Brain microvascular endothelial cell (primary cell): ENCODE data around the gene RASGRF1.

Experiments used
- DNase-seq: peaks from one replicate; pipeline ENCODE4 v3.0.0-alpha.2; 2020
- H3K27ac ChIP-seq: fragments of 250-450 bp; sonication (Bioruptor Pico); 2 replicates; pipeline ENCODE4 v1.5.1; 2020; ENCODE audit warnings: mild to moderate bottlenecking, moderate library complexity
- H3K27me3 ChIP-seq: fragments of 250-450 bp; sonication (Bioruptor Pico); replicated peaks from 2 replicates; pipeline ENCODE4 v1.5.1; 2020; ENCODE audit warnings: mild to moderate bottlenecking
- H3K36me3 ChIP-seq: fragments of 250-450 bp; sonication (Bioruptor Pico); replicated peaks from 2 replicates; pipeline ENCODE4 v1.5.1; 2020; ENCODE audit warnings: mild to moderate bottlenecking
- H3K4me3 ChIP-seq: 2 replicates; pipeline ENCODE4 v1.5.1; 2011; ENCODE audit warnings: low read depth, mild to moderate bottlenecking, control low read depth, low read length, moderate library complexity
- CTCF ChIP-seq: IDR thresholded peaks from 2 replicates; pipeline ENCODE4 v1.5.1; 2011; ENCODE audit warnings: low read depth, mild to moderate bottlenecking, moderate library complexity, low read length, control low read depth, inconsistent platforms; ENCODE audit errors: missing control alignments
- in situ Hi-C: cut with HindIII; loops from 2 replicates; pipeline ENCODE4 v1.10.0; 2017; ENCODE audit warnings: low sequenced_read_pairs, low pct_ligation_motif_present

Gene RASGRF1

DNA sequence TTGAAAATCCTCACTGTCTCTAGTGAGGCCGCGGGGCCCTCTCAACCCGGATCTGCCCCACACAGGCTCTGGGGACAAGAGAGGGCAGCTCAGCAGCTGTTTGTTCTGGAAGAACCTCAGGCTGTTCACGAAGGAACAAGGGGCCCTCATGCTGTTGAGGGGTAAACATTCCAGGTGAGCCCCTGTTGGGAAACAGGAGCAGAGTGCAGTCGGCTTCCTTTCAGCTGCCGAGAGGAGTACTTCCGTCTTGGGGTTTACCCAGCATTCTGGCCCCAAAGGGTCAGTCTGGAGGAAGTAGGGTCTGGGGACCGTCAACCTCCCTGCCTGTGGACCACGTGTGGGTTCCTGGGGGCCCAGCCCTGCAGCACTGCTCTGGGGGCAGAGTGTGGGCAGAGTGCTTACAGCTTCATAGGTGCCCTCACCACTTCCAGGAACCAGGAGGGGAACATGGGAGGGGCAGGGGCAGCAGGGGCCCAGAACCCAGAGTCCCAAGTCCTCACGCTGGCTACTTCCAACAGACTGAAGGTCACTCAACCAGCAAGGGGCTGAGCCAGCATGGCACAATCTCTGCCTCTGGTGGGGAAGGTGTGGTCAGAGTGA, 96.5 kb downstream of the RASGRF1 start:
- TF ChIP-seq CTCF, result no peak
- Histone ChIP-seq H3K36me3 (no peaks in the 10 kb centered on the region), H3K27me3 (no peaks in the 10 kb centered on the region), H3K27ac (no peak overlapping the region), H3K4me3 (no peak overlapping the region)
- in situ Hi-C loops, result no loop called here
- no peak for DNase-seq

- Histone ChIP-seq H3K27ac (no peak overlapping the region), H3K36me3 (no peaks in the 10 kb centered on the region), H3K4me3 (no peak overlapping the region), H3K27me3 (no peaks in the 10 kb centered on the region)
- in situ Hi-C loops, result no loop called here
- no peak for TF ChIP-seq CTCF
- no peak for DNase-seq
Observed at GRCh38 chr15:78993257-78993930, 97.2 kb downstream of the RASGRF1 start.

DNA sequence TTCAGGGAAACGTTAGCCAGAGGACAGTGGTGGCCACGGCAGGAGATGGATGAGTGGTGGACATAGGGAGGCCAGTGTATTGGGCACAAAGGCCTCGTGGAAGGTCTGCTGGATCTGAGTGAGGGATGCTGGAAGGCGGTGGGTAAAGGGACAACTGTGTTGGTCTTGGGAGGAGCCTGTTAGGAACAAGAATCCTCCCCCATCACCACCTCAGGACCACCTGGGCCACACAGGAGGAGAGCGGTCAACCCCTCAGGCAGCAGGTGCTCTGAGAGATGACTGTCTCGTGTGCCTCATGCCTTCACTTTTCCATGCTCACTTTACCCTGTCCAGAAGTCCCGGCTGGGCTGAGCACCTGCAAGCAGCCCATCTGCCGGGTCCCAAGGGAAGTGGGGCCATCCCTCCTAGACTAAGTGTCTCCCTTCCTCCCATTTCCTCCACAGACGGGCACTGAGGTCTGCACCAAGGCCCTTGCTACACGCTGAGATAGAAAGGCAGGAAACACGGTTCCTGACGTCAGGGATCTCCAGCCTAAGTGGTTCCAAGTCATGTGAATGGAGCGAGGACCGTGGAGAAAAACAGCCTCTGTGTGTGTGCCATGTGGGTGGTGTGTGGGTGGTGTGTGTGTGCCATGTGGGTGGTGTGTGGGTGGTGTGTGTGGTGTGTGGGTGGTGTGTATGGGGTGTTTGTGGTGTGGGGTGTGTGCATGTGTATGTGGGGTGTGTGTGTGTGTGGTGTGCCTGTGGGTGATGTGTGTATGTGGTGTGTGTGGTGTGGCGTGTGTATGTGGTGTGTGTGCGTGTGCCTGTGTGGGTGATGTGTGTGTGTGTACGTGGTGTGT, 97.9 kb downstream of the RASGRF1 start:
- no peaks in the 10 kb centered on the region for H3K36me3 ChIP-seq
- H3K27me3 ChIP-seq, result no peaks in the 10 kb centered on the region
- no peak overlapping the region for H3K4me3 ChIP-seq
- in situ Hi-C loops, result no loop called here
- DNase-seq, result no peak
- TF ChIP-seq CTCF, result no peak
- no peak overlapping the region for H3K27ac ChIP-seq

GRCh38 chr15:78991879-78992278, 98.7 kb downstream of the RASGRF1 start:
- Histone ChIP-seq H3K36me3 (no peaks in the 10 kb centered on the region), H3K27ac (no peak overlapping the region), H3K4me3 (no peak overlapping the region), H3K27me3 (no peaks in the 10 kb centered on the region)
- no peak for DNase-seq
- in situ Hi-C loops, result no loop called here
- no peak for TF ChIP-seq CTCF

- no peaks in the 10 kb centered on the region for H3K36me3 ChIP-seq
- no peak for TF ChIP-seq CTCF
- in situ Hi-C loops, result no loop called here
- no peaks in the 10 kb centered on the region for H3K27me3 ChIP-seq
- peak; percentile 35 for DNase-seq
- no peak overlapping the region for H3K4me3 ChIP-seq
- H3K27ac ChIP-seq, result no peak overlapping the region
Observed at GRCh38 chr15:78991476-78991875, 99.1 kb downstream of the RASGRF1 start.
